HG03442 (cell line): ENCODE data around the gene RIF1.
"Not testable (repeated sequence)": the region's sequence is repeated elsewhere in the genome, so short reads cannot be mapped to it uniquely, and the experiment has no call there.

Experiments used
- ATAC-seq: cut with Tn5 transposase; IDR thresholded peaks from one replicate; pipeline ENCODE4 v1.9.1; 2021; ENCODE audit warnings: mild to moderate bottlenecking, moderate library complexity; ENCODE audit not compliant: unreplicated experiment

RIF1 gene

GRCh38 chr2:151408788-151409600, 708 bp upstream of the RIF1 start:
- ATAC-seq, result no peak

DNA sequence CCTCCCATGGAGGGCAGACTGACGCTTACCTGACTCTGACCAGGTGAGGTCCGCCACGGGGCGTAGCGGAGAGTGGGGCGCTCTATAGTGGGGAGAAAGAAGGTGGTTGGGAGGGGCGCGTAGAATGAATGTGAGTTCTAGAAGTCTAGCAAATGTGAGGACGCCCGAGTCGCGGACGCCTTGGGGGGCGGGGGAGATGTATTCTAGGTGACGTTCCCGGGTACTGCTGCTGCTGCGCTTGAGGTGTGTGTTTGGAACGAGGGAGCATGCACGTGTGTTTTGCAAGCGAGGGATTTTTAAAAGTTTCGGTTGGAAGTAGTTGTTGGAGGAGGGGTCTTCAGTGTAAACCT, 758 bp downstream of the RIF1 start:
- peak; percentile 29 for ATAC-seq

- ATAC-seq, result no peak
Measured at GRCh38 chr2:151417650-151418049, 7.9 kb downstream of the RIF1 start.

- not testable (repeated sequence) for ATAC-seq
Measured at GRCh38 chr2:151421681-151422080, 12.0 kb downstream of the RIF1 start.

- ATAC-seq, result peak; percentile 80
Measured at GRCh38 chr2:151422917-151423439, 13.3 kb downstream of the RIF1 start.

DNA sequence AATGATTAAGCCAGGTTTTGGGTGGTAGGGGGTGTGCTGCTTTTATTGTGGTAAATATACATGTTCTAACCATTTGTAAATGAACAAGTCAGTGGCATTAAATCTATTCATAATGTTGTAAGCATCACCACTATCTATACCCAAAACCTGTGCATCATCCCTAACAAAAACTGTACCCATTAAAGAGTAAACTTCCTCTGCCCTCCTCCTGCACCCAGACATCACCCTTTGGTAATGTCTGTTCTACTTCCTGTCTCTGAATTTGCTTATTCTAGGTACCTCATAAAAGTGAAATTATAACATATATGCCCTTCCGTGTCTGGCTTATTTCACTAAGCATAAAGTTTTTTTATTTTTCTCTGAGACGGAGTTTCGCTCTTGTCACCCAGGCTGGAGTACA, 14.1 kb downstream of the RIF1 start:
- no peak for ATAC-seq

DNA sequence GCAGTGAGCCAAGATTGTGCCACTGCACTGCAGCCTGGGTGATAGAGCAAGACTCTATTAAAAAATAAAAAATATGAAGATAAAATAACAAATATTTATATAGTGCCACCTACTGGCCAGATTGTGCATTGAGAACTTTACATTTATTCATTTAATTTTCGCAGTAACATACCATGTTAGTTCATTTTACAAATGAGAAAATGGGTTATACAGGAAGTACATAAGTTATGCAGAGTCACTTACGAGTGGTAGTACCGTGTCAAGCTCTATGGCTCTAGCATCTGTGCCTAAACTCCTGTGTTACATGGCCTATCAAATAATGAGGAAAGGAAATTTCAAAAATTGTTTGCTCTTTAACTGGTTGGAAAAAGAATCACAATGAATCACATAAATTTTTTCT, 27.9 kb downstream of the RIF1 start:
- ATAC-seq, result no peak

GRCh38 chr2:151438506-151438905, 28.8 kb downstream of the RIF1 start:
- ATAC-seq, result no peak

DNA sequence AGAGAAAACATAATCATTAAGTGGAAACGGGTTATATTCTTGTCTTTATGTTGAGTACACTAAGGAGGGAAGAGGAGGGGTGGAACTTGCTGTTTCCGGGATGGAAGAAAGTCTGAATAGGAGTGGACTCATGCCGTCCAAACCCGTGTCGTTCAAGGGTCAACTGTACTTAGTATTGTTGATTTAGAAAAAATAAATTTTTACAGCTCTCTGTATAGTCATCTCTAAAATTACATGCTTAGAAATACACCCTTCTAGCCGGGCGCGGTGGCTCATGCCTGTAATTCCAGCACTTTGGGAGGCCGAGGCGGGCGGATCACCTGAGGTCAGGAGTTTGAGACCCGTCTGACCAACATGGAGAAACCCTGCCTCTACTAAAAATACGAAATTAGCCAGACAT, 29.4 kb downstream of the RIF1 start:
- ATAC-seq, result no peak

GRCh38 chr2:151459358-151459757, 49.7 kb downstream of the RIF1 start:
- no peak for ATAC-seq

DNA sequence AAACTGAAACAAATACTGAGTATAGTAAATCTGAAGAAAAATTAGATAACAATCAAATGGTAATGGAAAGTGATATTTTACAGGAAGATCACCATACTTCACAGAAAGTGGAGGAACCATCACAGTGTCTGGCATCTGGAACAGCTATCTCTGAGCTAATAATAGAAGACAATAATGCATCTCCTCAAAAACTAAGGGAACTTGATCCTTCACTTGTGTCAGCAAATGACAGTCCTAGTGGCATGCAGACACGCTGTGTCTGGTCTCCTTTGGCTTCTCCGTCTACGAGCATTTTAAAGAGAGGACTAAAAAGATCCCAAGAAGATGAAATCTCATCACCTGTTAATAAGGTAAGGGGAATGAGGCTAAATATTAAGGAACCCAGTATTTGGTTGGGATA, 56.1 kb downstream of the RIF1 start:
- no peak for ATAC-seq

- ATAC-seq, result no peak
Measured at GRCh38 chr2:151470556-151470955, 60.9 kb downstream of the RIF1 start.

GRCh38 chr2:151472966-151473365, 63.3 kb downstream of the RIF1 start:
- no peak for ATAC-seq

DNA sequence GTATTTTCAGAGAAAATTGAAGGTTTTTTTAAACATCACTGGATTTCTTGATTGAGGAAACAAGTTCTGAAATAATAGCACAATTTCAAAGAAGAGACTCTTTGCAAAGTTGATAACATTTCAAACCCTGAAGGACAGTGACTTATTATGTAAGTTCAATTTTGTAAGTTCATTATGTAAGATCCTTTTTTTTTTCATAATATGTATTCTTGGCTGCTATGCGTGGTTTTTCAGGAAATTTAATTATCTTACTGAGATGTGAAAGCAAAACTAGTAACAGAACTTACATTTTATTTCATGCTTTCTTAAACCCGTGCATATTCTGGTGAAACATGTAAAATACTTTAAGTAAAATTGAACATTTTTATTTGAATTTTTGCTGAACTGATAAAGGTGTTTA, 65.4 kb downstream of the RIF1 start:
- ATAC-seq, result no peak

- ATAC-seq, result no peak
Measured at GRCh38 chr2:151476287-151476686, 66.6 kb downstream of the RIF1 start.

- ATAC-seq, result no peak
Measured at GRCh38 chr2:151478011-151478410, 68.3 kb downstream of the RIF1 start.

GRCh38 chr2:151481744-151482143, 72.0 kb downstream of the RIF1 start:
- no peak for ATAC-seq

DNA sequence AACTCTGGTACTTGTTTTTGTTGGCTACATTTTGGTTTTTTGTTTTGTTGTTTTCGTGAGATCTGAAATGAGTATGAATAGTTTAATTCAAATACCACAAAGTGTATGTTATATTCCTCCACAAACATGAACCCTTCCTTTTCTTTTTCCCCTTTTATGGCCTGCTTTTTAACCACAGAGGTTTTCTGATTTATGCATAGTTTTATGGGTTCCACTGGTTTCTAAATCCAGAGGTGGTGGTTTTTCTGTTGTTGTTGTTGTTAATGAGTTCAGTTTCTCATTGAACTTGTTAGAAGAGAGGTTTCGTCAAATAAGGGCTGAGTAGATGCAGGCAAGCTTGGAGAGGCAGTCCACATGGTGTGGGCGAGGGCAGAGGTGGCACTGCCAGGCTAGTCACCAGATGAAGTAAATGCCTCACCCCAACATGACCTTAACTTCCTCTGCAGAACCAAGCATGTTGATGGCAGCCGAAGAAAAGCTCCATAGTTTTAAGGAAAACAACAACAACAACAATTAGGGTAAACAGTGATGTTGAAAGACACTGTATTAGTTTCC, 72.5 kb downstream of the RIF1 start:
- ATAC-seq, result no peak

DNA sequence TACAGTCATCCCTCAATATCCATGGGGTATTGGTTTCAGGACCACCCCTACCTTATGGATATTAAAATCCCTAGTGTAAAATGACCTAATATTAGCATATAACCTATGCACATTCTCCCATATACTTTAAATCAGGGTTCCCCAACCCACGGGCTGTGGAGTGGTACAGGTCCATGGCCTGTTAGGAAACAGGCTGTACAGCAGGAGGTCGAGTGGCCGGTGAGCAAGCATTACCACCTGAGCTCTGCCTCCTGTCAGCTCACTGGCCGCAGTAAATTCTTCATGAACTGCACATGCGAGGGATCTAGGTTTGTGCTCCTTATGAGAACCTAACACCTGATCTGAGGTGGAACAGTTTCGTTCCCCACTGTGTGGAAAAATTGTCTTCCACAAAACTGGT, 73.8 kb downstream of the RIF1 start:
- ATAC-seq, result no peak

DNA sequence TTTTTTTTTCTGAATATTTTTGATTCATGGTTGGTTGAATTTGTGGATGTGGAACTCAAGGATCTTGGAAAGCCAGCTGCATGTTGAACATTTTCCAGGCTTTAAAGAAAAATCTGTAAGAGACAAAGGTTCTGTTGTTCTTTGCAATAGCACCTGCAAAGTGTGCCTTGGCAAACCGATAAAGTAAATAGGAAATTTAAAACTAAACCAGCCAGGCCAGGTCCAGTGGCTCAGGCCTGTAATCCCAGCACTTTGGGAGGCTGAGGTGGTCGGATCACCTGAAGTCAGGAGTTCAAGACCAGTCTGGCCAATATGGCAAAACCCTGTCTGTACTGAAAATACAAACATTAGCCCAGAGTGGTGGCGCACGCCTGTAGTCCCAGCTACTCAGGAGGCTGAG, 74.4 kb downstream of the RIF1 start:
- no peak for ATAC-seq

DNA sequence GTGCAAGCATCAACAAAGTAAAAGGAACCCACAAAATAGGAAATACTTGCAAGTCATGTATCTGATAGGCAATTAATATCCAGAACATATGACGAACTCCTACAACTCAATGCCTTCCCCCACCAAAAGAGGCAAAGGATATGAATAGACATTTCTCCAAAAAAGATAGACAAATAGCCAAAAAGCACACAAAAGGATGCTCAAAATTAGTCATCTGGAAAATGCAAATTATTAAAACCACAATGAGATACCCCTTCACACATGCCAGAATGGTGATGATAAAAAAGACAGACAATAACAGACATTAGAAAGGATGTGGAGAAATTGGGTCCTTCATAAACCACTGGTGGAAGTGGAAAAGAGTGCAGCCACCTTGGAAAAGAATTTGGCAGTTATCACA, 76.4 kb downstream of the RIF1 start:
- ATAC-seq, result no peak

DNA sequence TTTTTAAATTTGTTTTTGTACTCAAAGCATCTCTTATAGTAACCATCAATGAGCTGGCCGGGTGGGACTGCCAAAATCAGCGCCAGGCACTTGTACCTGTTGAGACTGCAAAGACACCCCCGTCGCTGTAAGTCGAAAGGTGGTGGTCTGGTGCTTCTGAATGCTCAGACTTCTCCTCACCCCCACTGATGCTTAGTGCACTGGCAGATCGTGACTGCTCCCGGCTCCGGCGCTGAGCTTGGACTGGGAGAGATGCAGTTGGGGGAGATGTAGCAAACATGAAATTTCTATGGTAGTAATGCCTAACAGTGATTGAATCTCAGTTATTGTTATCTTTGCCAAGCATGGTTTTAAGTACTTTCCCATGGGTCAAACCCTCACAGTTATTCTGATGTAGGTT, 80.6 kb downstream of the RIF1 start:
- no peak for ATAC-seq

DNA sequence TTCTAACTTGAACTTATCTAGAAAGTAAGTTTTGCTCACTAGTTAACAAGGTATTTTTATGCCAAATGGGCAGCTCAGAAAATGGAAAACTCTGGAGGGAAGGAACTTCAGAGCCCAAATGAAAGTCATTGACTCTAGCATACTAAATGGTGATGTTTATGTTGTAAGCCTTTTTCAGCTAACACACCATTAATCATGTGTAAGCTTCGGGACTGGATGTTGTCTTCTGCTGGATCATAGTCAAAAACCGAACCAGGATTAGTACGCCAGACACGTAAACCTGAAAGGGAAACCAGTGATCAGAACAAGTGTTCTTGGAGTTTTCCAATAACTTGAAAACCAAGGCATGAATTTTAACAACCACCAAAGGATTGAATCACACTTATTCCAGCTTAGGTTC, 81.8 kb downstream of the RIF1 start:
- no peak for ATAC-seq
